GM10266 (cell line): ENCODE measurements around the gene RELN.
A peak's percentile ranks its signal among the peaks of the same experiment; 100 is the strongest.

Experiments used
- DNase-seq: peaks from one replicate; pipeline ENCODE4 v3.0.0; 2012; ENCODE audit errors: extremely low spot score
- TF ChIP-seq, protein P1 (sequence below): IDR thresholded peaks from 2 replicates; pipeline ENCODE4 v1.5.1; 2012; ENCODE audit warnings: mild to moderate bottlenecking, low read depth; ENCODE audit not compliant: control insufficient read depth, insufficient read depth; ENCODE audit errors: missing control alignments

The RELN gene

DNA sequence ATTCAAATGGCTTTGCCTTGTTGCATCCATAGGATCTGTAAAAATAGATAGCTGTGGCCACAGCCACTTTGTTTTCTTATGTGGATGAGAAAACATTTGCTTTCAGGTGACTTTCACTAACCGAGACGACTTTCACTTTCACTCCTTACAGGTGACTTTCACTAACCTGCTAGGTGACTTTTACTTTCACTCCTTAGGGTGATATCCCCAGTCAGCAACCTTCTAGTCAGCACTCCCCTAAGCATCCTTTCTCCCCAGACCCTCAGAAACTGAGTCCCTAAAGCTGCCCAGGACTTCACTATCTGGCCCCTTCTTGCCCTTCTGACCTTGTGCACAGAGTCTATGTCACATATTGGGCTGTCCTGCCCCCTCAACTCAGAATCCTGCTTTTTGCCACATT is 177.5 kb downstream of the RELN start:
- DNase-seq: peak; percentile 4
- TF ChIP-seq, protein P1, sequence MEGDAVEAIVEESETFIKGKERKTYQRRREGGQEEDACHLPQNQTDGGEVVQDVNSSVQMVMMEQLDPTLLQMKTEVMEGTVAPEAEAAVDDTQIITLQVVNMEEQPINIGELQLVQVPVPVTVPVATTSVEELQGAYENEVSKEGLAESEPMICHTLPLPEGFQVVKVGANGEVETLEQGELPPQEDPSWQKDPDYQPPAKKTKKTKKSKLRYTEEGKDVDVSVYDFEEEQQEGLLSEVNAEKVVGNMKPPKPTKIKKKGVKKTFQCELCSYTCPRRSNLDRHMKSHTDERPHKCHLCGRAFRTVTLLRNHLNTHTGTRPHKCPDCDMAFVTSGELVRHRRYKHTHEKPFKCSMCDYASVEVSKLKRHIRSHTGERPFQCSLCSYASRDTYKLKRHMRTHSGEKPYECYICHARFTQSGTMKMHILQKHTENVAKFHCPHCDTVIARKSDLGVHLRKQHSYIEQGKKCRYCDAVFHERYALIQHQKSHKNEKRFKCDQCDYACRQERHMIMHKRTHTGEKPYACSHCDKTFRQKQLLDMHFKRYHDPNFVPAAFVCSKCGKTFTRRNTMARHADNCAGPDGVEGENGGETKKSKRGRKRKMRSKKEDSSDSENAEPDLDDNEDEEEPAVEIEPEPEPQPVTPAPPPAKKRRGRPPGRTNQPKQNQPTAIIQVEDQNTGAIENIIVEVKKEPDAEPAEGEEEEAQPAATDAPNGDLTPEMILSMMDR: no peak

DNA sequence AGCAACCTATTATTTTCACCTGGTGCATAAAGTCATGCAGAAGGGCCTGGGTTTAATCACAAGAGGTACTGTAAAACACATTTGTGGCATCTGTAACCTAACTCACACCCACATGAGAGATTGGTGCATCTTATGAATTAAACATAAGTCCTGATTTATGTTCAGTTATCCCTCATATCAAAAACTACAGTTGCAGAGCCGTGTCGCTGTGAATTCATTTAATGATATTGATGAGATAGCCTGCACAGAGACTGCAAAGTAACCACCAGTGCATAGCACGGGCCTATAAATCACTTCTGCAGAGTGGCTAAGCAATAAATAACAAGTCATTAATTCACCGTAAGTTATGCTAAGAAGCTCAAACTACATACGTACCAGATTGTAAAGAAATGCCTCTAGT is 178.2 kb downstream of the RELN start:
- DNase-seq: no peak
- TF ChIP-seq, protein P1: no peak

GRCh38 chr7:103810112-103810744 is 179.2 kb downstream of the RELN start:
- no peak for DNase-seq
- TF ChIP-seq, protein P1: no peak

DNA sequence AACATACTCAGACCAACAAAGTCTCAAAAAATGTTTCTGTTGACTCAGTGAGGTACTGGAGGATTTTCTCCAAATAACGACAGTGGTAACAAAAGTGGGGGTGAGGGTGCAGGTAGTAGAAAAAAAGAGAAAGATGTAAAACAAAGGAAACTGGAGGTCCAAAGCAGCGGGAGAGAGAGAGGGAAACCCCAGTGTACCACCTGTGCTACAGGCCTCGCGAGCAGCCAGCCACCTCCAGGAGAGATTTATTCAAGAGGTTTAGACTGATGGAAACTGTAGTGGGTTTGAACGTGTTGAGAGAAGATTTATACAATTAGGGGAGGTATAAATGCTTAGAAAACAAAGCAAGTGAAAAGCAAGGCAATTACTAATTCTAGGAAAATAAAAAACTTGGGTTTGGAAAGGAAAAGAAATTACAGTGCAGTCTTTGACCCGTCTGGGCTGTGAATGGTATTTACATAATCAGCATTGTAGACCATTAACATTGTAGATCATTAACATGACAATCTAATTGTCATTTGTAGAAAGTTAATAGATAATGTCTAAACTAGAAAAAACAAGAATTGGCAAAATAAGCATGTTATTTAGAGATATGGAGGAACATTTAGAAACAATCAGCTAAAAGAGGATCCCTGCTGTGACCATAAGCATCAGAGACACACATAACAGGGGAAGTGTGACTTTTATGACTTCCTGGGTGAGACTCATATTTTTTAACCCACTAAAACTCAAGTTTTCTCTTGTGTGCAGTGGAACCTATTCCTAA is 180.0 kb downstream of the RELN start:
- TF ChIP-seq, protein P1: no peak
- no peak for DNase-seq

DNA sequence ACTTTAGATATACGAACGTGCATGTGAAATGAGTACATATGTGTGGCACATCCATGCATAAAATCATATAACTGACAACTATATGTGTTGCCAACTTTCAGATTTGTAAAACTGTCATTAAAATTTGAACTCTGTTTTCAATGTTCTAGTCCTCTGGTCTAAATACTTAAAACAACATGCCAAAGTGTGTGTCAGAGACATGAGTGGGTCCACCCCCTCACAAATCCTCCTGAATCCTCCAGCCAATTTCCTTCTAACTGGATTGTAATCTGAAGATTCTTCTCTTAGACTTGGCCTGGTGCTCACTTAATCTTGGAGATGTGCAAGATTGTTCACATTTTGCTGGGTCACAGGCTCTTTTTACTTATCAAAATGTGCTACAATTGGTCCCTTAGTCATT is 184.1 kb downstream of the RELN start:
- TF ChIP-seq, protein P1: no peak

GRCh38 chr7:103803631-103804030 is 185.8 kb downstream of the RELN start:
- TF ChIP-seq, protein P1: no peak
- DNase-seq: no peak

More for the DNA sequence above, 184.1 kb downstream of the RELN start:
- no peak for DNase-seq

GRCh38 chr7:103799298-103799697 is 190.2 kb downstream of the RELN start:
- DNase-seq: no peak
- TF ChIP-seq, protein P1: no peak
